ENCODE results near the gene PDE9A.

DNA sequence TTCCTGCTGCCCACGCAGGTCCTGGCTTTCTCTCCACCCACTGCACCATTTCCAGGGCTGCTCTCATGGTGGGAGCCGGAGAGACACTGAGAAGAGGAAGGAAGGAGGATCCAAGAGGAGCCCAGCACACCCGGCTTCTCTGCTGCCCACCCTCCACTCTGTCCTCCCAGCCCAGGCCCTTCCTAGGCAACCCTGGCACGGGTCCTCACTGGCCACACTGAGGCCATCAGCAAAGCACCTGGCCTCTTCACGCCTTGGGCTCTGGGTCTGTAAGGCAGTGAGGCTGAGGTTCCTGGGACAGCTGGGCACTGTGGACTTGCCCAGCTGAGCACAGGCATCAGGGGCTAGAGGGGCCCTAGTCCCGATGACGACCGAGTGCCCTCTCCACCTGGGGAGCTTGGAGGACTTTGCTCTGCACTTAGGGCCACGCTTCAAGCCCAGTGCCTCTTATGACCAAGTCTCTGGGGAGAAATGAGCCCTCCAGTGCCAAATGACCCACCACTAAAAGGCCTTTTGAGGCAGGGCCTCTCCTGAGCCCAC lies 43.1 kb downstream of the PDE9A start:
- TF ChIP-seq EZH2 (IDR thresholded peaks at IDR 0.05; ENCODE audit: insufficient read depth, poor library complexity, severe bottlenecking), result no peak
- no peak for TF ChIP-seq EZH2phosphoT487 (IDR thresholded peaks at IDR 0.05; ENCODE audit: insufficient read depth, low read depth)
